Measurements from ENCODE around the gene KLK10. TPM values are rescaled to one million over a fixed set of nuclear protein-coding genes. Genes with fewer than 3 reads are reported as not detected.

Gene KLK10
- total RNA-seq, 2 donors from 2014 or later = 0.46 to 0.91 TPM

- Mint-ChIP-seq H3K27me3 (ENCODE audit: insufficient read depth) (peaks cover 25% of the 10 kb centered on the region), H3K4me3 (no peak overlapping the region), H3K4me1 (peaks cover 14% of the 10 kb centered on the region), H3K27ac (no peak overlapping the region), H3K36me3 (ENCODE audit: low read depth) (no peaks in the 10 kb centered on the region), H3K9me3 (no peaks in the 10 kb centered on the region)
- Histone ChIP-seq H3K4me1 (ENCODE audit: control insufficient read depth, insufficient read depth, low read length) (no peaks in the 10 kb centered on the region), H3K36me3 (ENCODE audit: control insufficient read depth, insufficient read depth, low read length) (no peaks in the 10 kb centered on the region), H3K9ac (ENCODE audit: extremely low read depth, low read length, poor library complexity, severe bottlenecking) (no peak overlapping the region), H3K27ac (ENCODE audit: low read depth, low read length) (no peak overlapping the region), H3K9me3 (ENCODE audit: control insufficient read depth, low read length) (no peaks in the 10 kb centered on the region), H3K27me3 (ENCODE audit: control insufficient read depth, insufficient read depth, low read length, poor library complexity, severe bottlenecking) (no peaks in the 10 kb centered on the region), H3K4me3 (ENCODE audit: low read length) (no peak overlapping the region)
- DNase-seq = no peak
- 94 to 95% methylated on average over 18 to 28 of the region's 28 CpGs for WGBS, 2 experiments (ENCODE audit: insufficient coverage in 1 of 2, insufficient read length in 1 of 2)
- TF ChIP-seq CTCF (conservative IDR thresholded peaks at IDR 0.05) = no peak
These were observed 12.3 kb upstream of the KLK10 start for GRCh38 chr19:51031880-51032225.

GRCh38 chr19:51031220-51031879 lies 11.8 kb upstream of the KLK10 start:
- Mint-ChIP-seq H3K27me3 (ENCODE audit: insufficient read depth) (peaks cover 28% of the 10 kb centered on the region), H3K27ac (no peak overlapping the region), H3K9me3 (no peaks in the 10 kb centered on the region), H3K4me3 (no peak overlapping the region), H3K4me1 (peaks cover 13% of the 10 kb centered on the region), H3K36me3 (ENCODE audit: low read depth) (no peaks in the 10 kb centered on the region)
- TF ChIP-seq CTCF (conservative IDR thresholded peaks at IDR 0.05) = no peak
- Histone ChIP-seq H3K27ac (ENCODE audit: low read depth, low read length) (no peak overlapping the region), H3K9ac (ENCODE audit: extremely low read depth, low read length, poor library complexity, severe bottlenecking) (no peak overlapping the region), H3K4me1 (ENCODE audit: control insufficient read depth, insufficient read depth, low read length) (no peaks in the 10 kb centered on the region), H3K9me3 (ENCODE audit: control insufficient read depth, low read length) (no peaks in the 10 kb centered on the region), H3K4me3 (ENCODE audit: low read length) (no peak overlapping the region), H3K36me3 (ENCODE audit: control insufficient read depth, insufficient read depth, low read length) (no peaks in the 10 kb centered on the region), H3K27me3 (ENCODE audit: control insufficient read depth, insufficient read depth, low read length, poor library complexity, severe bottlenecking) (no peaks in the 10 kb centered on the region)
- WGBS, 2 experiments (ENCODE audit: insufficient coverage in 1 of 2, insufficient read length in 1 of 2) = 85 to 100% methylated on average over 3 to 6 of the region's 7 CpGs
- DNase-seq = no peak

- Mint-ChIP-seq H3K9me3 (no peaks in the 10 kb centered on the region), H3K27ac (no peak overlapping the region), H3K36me3 (ENCODE audit: low read depth) (no peaks in the 10 kb centered on the region), H3K4me1 (peaks cover 19% of the 10 kb centered on the region), H3K27me3 (ENCODE audit: insufficient read depth) (peaks cover 26% of the 10 kb centered on the region), H3K4me3 (no peak overlapping the region)
- Histone ChIP-seq H3K4me1 (ENCODE audit: control insufficient read depth, insufficient read depth, low read length) (peaks cover 6% of the 10 kb centered on the region), H3K9me3 (ENCODE audit: control insufficient read depth, low read length) (no peaks in the 10 kb centered on the region), H3K4me3 (ENCODE audit: low read length) (no peak overlapping the region), H3K27me3 (ENCODE audit: control insufficient read depth, insufficient read depth, low read length, poor library complexity, severe bottlenecking) (no peaks in the 10 kb centered on the region), H3K27ac (ENCODE audit: low read depth, low read length) (no peak overlapping the region), H3K36me3 (ENCODE audit: control insufficient read depth, insufficient read depth, low read length) (no peaks in the 10 kb centered on the region), H3K9ac (ENCODE audit: extremely low read depth, low read length, poor library complexity, severe bottlenecking) (no peak overlapping the region)
- no peak for DNase-seq
- no peak for TF ChIP-seq CTCF (conservative IDR thresholded peaks at IDR 0.05)
- WGBS, 2 experiments (ENCODE audit: insufficient coverage in 1 of 2, insufficient read length in 1 of 2) = 91 to 94% methylated on average over 7 to 13 of the region's 13 CpGs
These were observed 11.1 kb upstream of the KLK10 start for GRCh38 chr19:51030631-51031030.
